Measurements from ENCODE around the gene PITX2.

The PITX2 gene

GRCh38 chr4:110622841-110623717, at the start of gene PITX2:
Gene PITX2, minus strand, starts transcription at chr4:110623077. Its CDS starts 617 bp downstream, at chr4:110622460.
- peak; percentile 91 for DNase-seq (ENCODE audit: low read depth, low spot score)

GRCh38 chr4:110671679-110672078, 48.8 kb upstream of the PITX2 start:
- no peak for DNase-seq (ENCODE audit: low read depth, low spot score)

GRCh38 chr4:110669663-110670062, 46.8 kb upstream of the PITX2 start:
- no peak for DNase-seq (ENCODE audit: low read depth, low spot score)

GRCh38 chr4:110668463-110669235, 45.8 kb upstream of the PITX2 start:
- DNase-seq (ENCODE audit: low read depth, low spot score), result no peak

- no peak for DNase-seq (ENCODE audit: low read depth, low spot score)
Observed at GRCh38 chr4:110667670-110668069, 44.8 kb upstream of the PITX2 start.

GRCh38 chr4:110666030-110666429, 43.2 kb upstream of the PITX2 start:
- no peak for DNase-seq (ENCODE audit: low read depth, low spot score)

GRCh38 chr4:110663738-110664444, 41.0 kb upstream of the PITX2 start:
- DNase-seq (ENCODE audit: low read depth, low spot score), result no peak

GRCh38 chr4:110663206-110663605, 40.3 kb upstream of the PITX2 start:
- no peak for DNase-seq (ENCODE audit: low read depth, low spot score)

- DNase-seq (ENCODE audit: low read depth, low spot score), result no peak
Observed at GRCh38 chr4:110660755-110661154, 37.9 kb upstream of the PITX2 start.

- no peak for DNase-seq (ENCODE audit: low read depth, low spot score)
Observed at GRCh38 chr4:110654254-110654635, 31.4 kb upstream of the PITX2 start.

GRCh38 chr4:110653321-110654253, 30.7 kb upstream of the PITX2 start:
- DNase-seq (ENCODE audit: low read depth, low spot score), result no peak

GRCh38 chr4:110644008-110644407, 21.1 kb upstream of the PITX2 start:
- DNase-seq (ENCODE audit: low read depth, low spot score), result no peak

- no peak for DNase-seq (ENCODE audit: low read depth, low spot score)
Observed at GRCh38 chr4:110643096-110643495, 20.2 kb upstream of the PITX2 start.

- no peak for DNase-seq (ENCODE audit: low read depth, low spot score)
Observed at GRCh38 chr4:110641218-110641617, 18.3 kb upstream of the PITX2 start.

- DNase-seq (ENCODE audit: low read depth, low spot score), result no peak
Observed at GRCh38 chr4:110640576-110640975, 17.7 kb upstream of the PITX2 start.

GRCh38 chr4:110639207-110640090, 16.6 kb upstream of the PITX2 start:
- DNase-seq (ENCODE audit: low read depth, low spot score), result no peak

- DNase-seq (ENCODE audit: low read depth, low spot score), result no peak
Observed at GRCh38 chr4:110638089-110638746, 15.3 kb upstream of the PITX2 start.

GRCh38 chr4:110637408-110638088, 14.7 kb upstream of the PITX2 start:
- no peak for DNase-seq (ENCODE audit: low read depth, low spot score)
